Peyer's patch (tissue), 4 donors: ENCODE results near the gene KLK2. TPM values are rescaled to one million over a fixed set of nuclear protein-coding genes. Genes with fewer than 3 reads are reported as not detected.

Source experiments
- DNase-seq, 3 donors: peaks; one replicate each; pipeline ENCODE4 v3.0.0-alpha.2; 2017 to 2019
- H3K27ac ChIP-seq, 4 donors: fragments of 200-600 bp; sonication (generic); one replicate each; pipeline ENCODE4 v1.5.1; 2016 to 2019
- H3K27me3 ChIP-seq, 2 donors: fragments of 200-600 bp; sonication (generic); one replicate each; pipeline ENCODE4 v1.5.1; 2019
- H3K36me3 ChIP-seq, 3 donors: fragments of 200-600 bp; sonication (generic); one replicate each; pipeline ENCODE4 v1.5.1; 2016 to 2019
- H3K4me1 ChIP-seq, 4 donors: fragments of 200-600 bp; sonication (generic); one replicate each; pipeline ENCODE4 v1.5.1; 2016 to 2019
- H3K4me3 ChIP-seq, 4 donors: fragments of 200-600 bp; sonication (generic); 1 replicate in 3 of 4; 2 replicates in 1 of 4; pipeline ENCODE4 v1.5.1; 2016 to 2019; ENCODE audit warnings: mild to moderate bottlenecking in 1 of 4
- H3K9me3 ChIP-seq, 4 donors: fragments of 200-600 bp; sonication (generic); one replicate each; pipeline ENCODE4 v1.5.1; 2016 to 2019; ENCODE audit warnings: mild to moderate bottlenecking in 1 of 4
- CTCF ChIP-seq, 6 experiments: fragments of 450-650 bp in 4 of 6; fragments of 200-600 bp in 2 of 6; sonication (generic) in 1 of 6; IDR thresholded peaks; one replicate each; pipeline ENCODE4 v1.5.1; 2017 to 2019; ENCODE audit warnings: antibody characterized with exemption in 6 of 6, mild to moderate bottlenecking in 3 of 6, moderate library complexity in 1 of 6
- POLR2A ChIP-seq, 2 donors: fragments of 450-650 bp; IDR thresholded peaks; one replicate each; pipeline ENCODE4 v1.5.1; 2017; ENCODE audit warnings: antibody characterized with exemption in 2 of 2, mild to moderate bottlenecking in 2 of 2, moderate library complexity in 2 of 2
- total RNA-seq, 4 donors: library from RNA; depleted of rRNA; stranded (reverse); fragments of >200 nt; gene quantifications; one replicate each; pipeline ENCODE4 v1.1.0, GENCODE V29; 2016

The KLK2 gene
- total RNA-seq, 4 donors from 2014 or later = not detected

- H3K4me3 ChIP-seq = peak overlapping the region; percentile 38 to 77 (median 57)
- peak overlapping the region; percentile 45 to 67 (median 52) for H3K27ac ChIP-seq
- H3K9me3 ChIP-seq = no peaks in the 10 kb centered on the region
- H3K27me3 ChIP-seq = no peaks in the 10 kb centered on the region
- DNase-seq = peak; percentile 66 to 91 (median 89)
- TF ChIP-seq CTCF (IDR thresholded peaks at IDR 0.05) (no peak), POLR2A (IDR thresholded peaks at IDR 0.05) (peak; percentile 72 to 73)
- H3K4me1 ChIP-seq = peaks cover 0 to 7% (median 0%) of the 10 kb centered on the region in 4 donors
- H3K36me3 ChIP-seq = no peaks in the 10 kb centered on the region
Observed at GRCh38 chr19:50835785-50836542, 37.3 kb upstream of the KLK2 start.

DNA sequence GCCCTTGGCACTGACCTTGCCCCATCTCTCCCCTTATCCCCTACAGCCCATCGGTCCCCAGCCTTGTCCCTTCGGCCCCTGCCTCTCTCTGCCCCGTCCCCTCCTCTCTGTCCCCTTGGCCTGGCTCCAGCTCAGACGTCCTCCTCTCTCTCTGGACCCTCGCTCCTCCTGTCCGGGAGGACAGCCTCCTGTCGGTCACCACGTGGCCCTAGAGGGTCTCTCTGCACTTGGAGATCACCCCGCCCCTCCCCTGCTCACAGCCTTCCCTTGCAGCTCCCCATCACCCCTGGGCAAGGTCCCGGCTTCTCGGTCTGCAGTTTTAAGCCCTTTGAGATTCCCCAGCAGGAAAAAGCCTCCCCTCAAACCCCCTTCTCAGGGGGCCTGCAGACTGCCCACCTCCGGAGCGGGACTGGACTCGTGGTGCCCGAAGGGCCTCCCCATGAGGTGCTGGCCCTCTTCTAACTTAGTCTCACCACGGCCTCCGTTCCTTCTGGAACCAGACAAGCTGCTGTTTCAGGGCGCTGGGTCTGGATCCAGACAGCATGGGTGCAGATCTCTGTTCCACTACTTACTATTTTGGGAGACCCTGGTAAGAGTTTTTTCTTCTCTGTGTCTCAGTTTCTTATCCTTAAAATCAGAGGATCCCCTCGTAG, 36.6 kb upstream of the KLK2 start:
- no peak for TF ChIP-seq POLR2A (IDR thresholded peaks at IDR 0.05)
- no peak for TF ChIP-seq CTCF (IDR thresholded peaks at IDR 0.05)
- Histone ChIP-seq H3K27me3 (no peaks in the 10 kb centered on the region), H3K36me3 (no peaks in the 10 kb centered on the region), H3K9me3 (no peaks in the 10 kb centered on the region), H3K4me1 (peaks cover 0 to 7% (median 0%) of the 10 kb centered on the region in 4 donors), H3K4me3 (peak overlapping the region in 3 of 4 donors; percentile 38 to 77 (median 59)), H3K27ac (peak overlapping the region; percentile 45 to 67 (median 52))
- no peak for DNase-seq

DNA sequence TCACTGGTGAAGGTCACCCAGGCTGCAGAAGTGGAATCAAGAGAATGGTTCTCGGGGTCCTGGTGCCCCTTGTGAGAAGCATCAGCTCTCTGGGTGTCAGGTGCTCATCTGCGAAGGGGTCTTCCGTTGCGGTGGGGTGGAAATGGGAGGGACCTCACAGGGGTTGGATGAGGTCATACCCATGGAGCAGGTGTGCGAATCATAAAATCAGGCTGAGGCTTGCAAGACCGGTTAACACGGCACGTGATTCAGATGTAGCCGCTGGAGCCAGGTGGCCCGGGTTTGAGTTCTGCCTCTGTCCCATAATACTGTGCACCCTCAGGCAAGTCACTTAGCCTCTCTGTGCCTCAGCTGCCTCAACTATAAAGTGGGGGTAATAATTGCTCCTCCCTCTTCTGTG, 35.9 kb upstream of the KLK2 start:
- TF ChIP-seq POLR2A (IDR thresholded peaks at IDR 0.05) (no peak), CTCF (IDR thresholded peaks at IDR 0.05) (no peak)
- Histone ChIP-seq H3K27ac (no peak overlapping the region), H3K36me3 (no peaks in the 10 kb centered on the region), H3K4me3 (no peak overlapping the region), H3K9me3 (no peaks in the 10 kb centered on the region), H3K4me1 (peaks cover 0 to 7% (median 0%) of the 10 kb centered on the region in 4 donors), H3K27me3 (no peaks in the 10 kb centered on the region)
- no peak for DNase-seq

DNA sequence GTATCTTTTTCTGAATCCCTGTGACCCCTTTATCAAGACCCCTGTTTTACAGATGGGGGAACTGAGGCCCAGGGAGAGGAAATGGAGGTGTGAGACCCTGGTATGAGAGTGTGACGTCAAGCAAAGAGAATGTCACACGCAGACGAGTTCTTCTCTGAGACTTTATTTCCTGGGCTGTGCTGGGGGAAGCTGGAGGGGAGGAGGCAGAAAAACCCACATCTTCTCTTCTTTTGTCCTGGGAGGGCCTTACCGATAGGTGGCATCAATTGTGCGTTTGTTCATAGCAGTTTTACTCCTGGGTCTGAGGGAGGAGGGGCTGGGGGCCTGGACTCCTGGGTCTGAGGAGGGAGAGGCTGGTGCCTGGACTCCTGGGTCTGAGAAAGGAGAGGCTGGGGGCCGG, 35.0 kb upstream of the KLK2 start:
- no peak overlapping the region for H3K4me3 ChIP-seq
- H3K4me1 ChIP-seq = peaks cover 0 to 7% (median 0%) of the 10 kb centered on the region in 4 donors
- H3K27me3 ChIP-seq = no peaks in the 10 kb centered on the region
- no peaks in the 10 kb centered on the region for H3K9me3 ChIP-seq
- no peak for DNase-seq
- H3K27ac ChIP-seq = no peak overlapping the region
- no peak for TF ChIP-seq CTCF (IDR thresholded peaks at IDR 0.05)
- no peak for TF ChIP-seq POLR2A (IDR thresholded peaks at IDR 0.05)
- no peaks in the 10 kb centered on the region for H3K36me3 ChIP-seq

GRCh38 chr19:50839712-50840655, 33.3 kb upstream of the KLK2 start:
- Histone ChIP-seq H3K27me3 (no peaks in the 10 kb centered on the region), H3K4me1 (peaks cover 0 to 7% (median 0%) of the 10 kb centered on the region in 4 donors), H3K9me3 (peaks cover 0 to 10% (median 4%) of the 10 kb centered on the region in 4 donors), H3K27ac (no peak overlapping the region), H3K4me3 (no peak overlapping the region), H3K36me3 (no peaks in the 10 kb centered on the region)
- no peak for TF ChIP-seq CTCF (IDR thresholded peaks at IDR 0.05)
- TF ChIP-seq POLR2A (IDR thresholded peaks at IDR 0.05) = no peak
- DNase-seq = no peak
